Astrocyte (in vitro differentiated cells and primary cell): ENCODE results near the gene FKBP7. TPM values are rescaled to one million over a fixed set of nuclear protein-coding genes. Genes with fewer than 3 reads are reported as not detected.

Experiments
- DNase-seq: peaks from one replicate; pipeline ENCODE4 v3.0.0-alpha.2; 2010; ENCODE audit warnings: low read depth
- FAIRE-seq: peaks from 2 replicates; lab custom pipeline; 2011; peaks lifted over from hg19 to GRCh38; lab: Jason Lieb, UNC
- H2AFZ ChIP-seq: 2 replicates; pipeline ENCODE4 v1.6.0; 2012; ENCODE audit warnings: low read depth, low read length, inconsistent platforms
- H3K27ac ChIP-seq: 2 replicates; pipeline ENCODE4 v1.5.1; 2011; ENCODE audit warnings: low read depth, low read length, inconsistent platforms
- H3K27me3 ChIP-seq: 2 replicates; pipeline ENCODE4 v1.6.0; 2011; ENCODE audit warnings: low read length, inconsistent platforms; ENCODE audit not compliant: insufficient read depth
- H3K36me3 ChIP-seq: 2 replicates; pipeline ENCODE4 v1.5.1; 2011; ENCODE audit warnings: low read length, inconsistent platforms; ENCODE audit not compliant: insufficient read depth
- H3K4me1 ChIP-seq: 2 replicates; pipeline ENCODE4 v1.5.1; 2011; ENCODE audit warnings: low read length, inconsistent platforms; ENCODE audit not compliant: insufficient read depth
- H3K4me2 ChIP-seq: 2 replicates; pipeline ENCODE4 v1.6.0; 2012; ENCODE audit warnings: low read length, inconsistent platforms
- H3K4me3 ChIP-seq: 2 replicates; pipeline ENCODE4 v1.5.1; 2011; ENCODE audit warnings: low read depth, mild to moderate bottlenecking, low read length, inconsistent platforms; ENCODE audit not compliant: insufficient read depth
- H3K79me2 ChIP-seq: 2 replicates; pipeline ENCODE4 v1.6.0; 2012; ENCODE audit warnings: mild to moderate bottlenecking, low read length, inconsistent platforms; ENCODE audit not compliant: insufficient read depth
- H3K9ac ChIP-seq: 2 replicates; pipeline ENCODE4 v1.6.0; 2012; ENCODE audit warnings: mild to moderate bottlenecking, low read length, inconsistent platforms
- H3K9me3 ChIP-seq: 2 replicates; pipeline ENCODE4 v1.5.1; 2012; ENCODE audit warnings: low read depth, mild to moderate bottlenecking, low read length, inconsistent platforms; ENCODE audit not compliant: insufficient read depth
- H4K20me1 ChIP-seq: 2 replicates; pipeline ENCODE4 v1.6.0; 2012; ENCODE audit warnings: low read length, inconsistent platforms; ENCODE audit not compliant: insufficient read depth
- H3K27ac Mint-ChIP-seq: one replicate; pipeline ENCODE4 v1.8.0; 2021; ENCODE audit warnings: mild to moderate bottlenecking, mixed read lengths; ENCODE audit not compliant: unreplicated experiment
- H3K27me3 Mint-ChIP-seq: one replicate; pipeline ENCODE4 v1.8.0; 2021; ENCODE audit warnings: low read depth, mixed read lengths; ENCODE audit not compliant: unreplicated experiment
- H3K36me3 Mint-ChIP-seq: one replicate; pipeline ENCODE4 v1.8.0; 2021; ENCODE audit warnings: low read depth, mixed read lengths; ENCODE audit not compliant: unreplicated experiment
- H3K4me1 Mint-ChIP-seq: one replicate; pipeline ENCODE4 v1.8.0; 2021; ENCODE audit warnings: low read depth, mixed read lengths; ENCODE audit not compliant: unreplicated experiment
- H3K4me3 Mint-ChIP-seq: one replicate; pipeline ENCODE4 v1.8.0; 2021; ENCODE audit warnings: mild to moderate bottlenecking, moderate library complexity, mixed read lengths; ENCODE audit not compliant: unreplicated experiment
- H3K9me3 Mint-ChIP-seq: one replicate; pipeline ENCODE4 v1.8.0; 2021; ENCODE audit warnings: mild to moderate bottlenecking, mixed read lengths; ENCODE audit not compliant: unreplicated experiment
- EZH2 ChIP-seq: IDR thresholded peaks from 2 replicates; pipeline ENCODE4 v1.6.1; 2012; ENCODE audit warnings: mild to moderate bottlenecking, low read length, inconsistent platforms; ENCODE audit not compliant: insufficient read depth
- total RNA-seq: library from RNA; stranded (reverse); gene quantifications from 2 replicates; pipeline ENCODE4 v1.2.1, GENCODE V29; 2021
- TF ChIP-seq, protein P1 (sequence below): IDR thresholded peaks from 2 replicates; pipeline ENCODE4 v1.5.1; 2011; ENCODE audit warnings: low read depth, mild to moderate bottlenecking, inconsistent platforms, low read length, moderate library complexity; ENCODE audit not compliant: insufficient read depth

The FKBP7 gene
- total RNA-seq, 1 donor from 2014 or later, result 45.1 TPM

DNA sequence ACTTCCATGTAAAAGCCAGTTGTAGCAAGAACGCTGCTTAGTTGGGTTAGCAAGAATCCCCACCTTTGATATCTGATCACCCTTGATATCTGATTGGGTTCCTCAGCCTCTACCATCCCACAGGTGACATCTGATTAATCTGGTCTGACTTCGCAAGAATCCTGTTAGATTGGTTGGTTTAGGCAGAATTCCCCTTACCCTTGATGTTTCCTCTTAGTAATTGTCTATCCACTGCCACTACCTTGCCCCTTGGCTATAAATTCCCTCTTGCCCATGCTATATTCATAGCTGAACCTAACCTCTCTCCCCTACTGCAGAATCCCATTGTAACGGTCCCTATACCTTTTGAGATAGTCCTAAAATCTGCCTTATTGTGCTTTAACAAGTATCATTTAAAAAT, 60.5 kb downstream of the FKBP7 start:
- FAIRE-seq, result no peak

DNA sequence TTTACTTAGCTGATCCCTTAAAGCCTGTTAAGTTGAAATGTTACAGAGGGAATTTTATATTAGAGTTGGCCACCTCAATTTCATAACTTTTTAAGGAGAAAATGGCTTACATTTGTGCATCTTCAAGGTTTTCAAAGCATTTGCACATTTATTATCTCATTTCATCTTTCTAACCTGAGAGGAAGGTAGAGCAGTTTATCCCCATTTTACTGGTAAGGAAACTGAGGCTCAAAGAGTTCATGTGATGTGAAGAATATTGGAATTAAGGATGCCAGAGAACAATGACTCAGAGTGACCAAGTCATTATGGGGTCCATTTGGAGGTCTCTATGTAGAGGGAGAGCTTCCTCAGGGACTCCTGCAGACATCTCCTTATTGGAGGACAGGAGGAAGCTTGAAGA, 62.4 kb downstream of the FKBP7 start:
- Histone ChIP-seq H3K4me2 (no peak overlapping the region), H2AFZ (no peak overlapping the region), H3K36me3 (no peaks in the 10 kb centered on the region), H3K9me3 (no peaks in the 10 kb centered on the region), H3K4me3 (no peak overlapping the region), H3K9ac (no peak overlapping the region), H4K20me1 (no peaks in the 10 kb centered on the region), H3K27ac (no peak overlapping the region), H3K27me3 (no peaks in the 10 kb centered on the region), H3K79me2 (peaks cover 16% of the 10 kb centered on the region), H3K4me1 (peaks cover 6% of the 10 kb centered on the region)
- Mint-ChIP-seq H3K27ac (no peak overlapping the region), H3K27me3 (no peaks in the 10 kb centered on the region), H3K36me3 (no peaks in the 10 kb centered on the region), H3K4me1 (peaks cover 10% of the 10 kb centered on the region), H3K4me3 (peak overlapping the region; percentile 51), H3K9me3 (no peaks in the 10 kb centered on the region)
- TF ChIP-seq, protein P1, sequence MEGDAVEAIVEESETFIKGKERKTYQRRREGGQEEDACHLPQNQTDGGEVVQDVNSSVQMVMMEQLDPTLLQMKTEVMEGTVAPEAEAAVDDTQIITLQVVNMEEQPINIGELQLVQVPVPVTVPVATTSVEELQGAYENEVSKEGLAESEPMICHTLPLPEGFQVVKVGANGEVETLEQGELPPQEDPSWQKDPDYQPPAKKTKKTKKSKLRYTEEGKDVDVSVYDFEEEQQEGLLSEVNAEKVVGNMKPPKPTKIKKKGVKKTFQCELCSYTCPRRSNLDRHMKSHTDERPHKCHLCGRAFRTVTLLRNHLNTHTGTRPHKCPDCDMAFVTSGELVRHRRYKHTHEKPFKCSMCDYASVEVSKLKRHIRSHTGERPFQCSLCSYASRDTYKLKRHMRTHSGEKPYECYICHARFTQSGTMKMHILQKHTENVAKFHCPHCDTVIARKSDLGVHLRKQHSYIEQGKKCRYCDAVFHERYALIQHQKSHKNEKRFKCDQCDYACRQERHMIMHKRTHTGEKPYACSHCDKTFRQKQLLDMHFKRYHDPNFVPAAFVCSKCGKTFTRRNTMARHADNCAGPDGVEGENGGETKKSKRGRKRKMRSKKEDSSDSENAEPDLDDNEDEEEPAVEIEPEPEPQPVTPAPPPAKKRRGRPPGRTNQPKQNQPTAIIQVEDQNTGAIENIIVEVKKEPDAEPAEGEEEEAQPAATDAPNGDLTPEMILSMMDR, result no peak
- TF ChIP-seq EZH2, result no peak
- no peak for DNase-seq
- no peak for FAIRE-seq

More for the DNA sequence above, 60.5 kb downstream of the FKBP7 start:
- no peaks in the 10 kb centered on the region for H3K36me3 ChIP-seq
- peaks cover 5% of the 10 kb centered on the region for H3K36me3 Mint-ChIP-seq
- no peak overlapping the region for H3K4me3 Mint-ChIP-seq
- H3K4me1 ChIP-seq, result peaks cover 6% of the 10 kb centered on the region
- H4K20me1 ChIP-seq, result no peaks in the 10 kb centered on the region
- no peak overlapping the region for H3K27ac Mint-ChIP-seq
- no peak overlapping the region for H3K27ac ChIP-seq
- H2AFZ ChIP-seq, result no peak overlapping the region
- H3K4me2 ChIP-seq, result no peak overlapping the region
- no peak overlapping the region for H3K9ac ChIP-seq
- H3K4me3 ChIP-seq, result no peak overlapping the region
- peaks cover 3% of the 10 kb centered on the region for H3K9me3 Mint-ChIP-seq
- H3K4me1 Mint-ChIP-seq, result peaks cover 10% of the 10 kb centered on the region
- DNase-seq, result no peak
- no peaks in the 10 kb centered on the region for H3K27me3 Mint-ChIP-seq
- H3K27me3 ChIP-seq, result no peaks in the 10 kb centered on the region
- no peaks in the 10 kb centered on the region for H3K9me3 ChIP-seq
- H3K79me2 ChIP-seq, result peaks cover 25% of the 10 kb centered on the region
- TF ChIP-seq, protein P1, result no peak
- no peak for TF ChIP-seq EZH2
